Kidney (tissue), 14 donors: ENCODE measurements around the gene ELOVL1. TPM values are rescaled to one million over a fixed set of nuclear protein-coding genes. Genes with fewer than 3 reads are reported as not detected.

Source experiments
- DNase-seq, 5 donors: peaks; one replicate each; pipeline ENCODE4 v3.0.0-alpha.2; 2013 to 2020
- FAIRE-seq: peaks from 2 replicates; lab custom pipeline; 2012; peaks lifted over from hg19 to GRCh38; lab: Jason Lieb, UNC
- H3K27ac ChIP-seq, 2 donors: one replicate each; pipeline ENCODE4 v1.7.0; 2013; ENCODE audit warnings: low read depth in 2 of 2, low read length in 2 of 2, inconsistent platforms in 1 of 2
- H3K27me3 ChIP-seq: one replicate; pipeline ENCODE4 v1.7.1; 2013; ENCODE audit warnings: low read length, inconsistent platforms; ENCODE audit not compliant: control insufficient read depth, insufficient read depth
- H3K36me3 ChIP-seq, 3 donors: one replicate each; pipeline versions ENCODE4 v1.7.0 to v1.7.1; 2013; ENCODE audit warnings: low read length in 3 of 3, control low read depth in 1 of 3, inconsistent platforms in 1 of 3; ENCODE audit not compliant: insufficient read depth in 3 of 3, control insufficient read depth in 2 of 3
- H3K4me1 ChIP-seq, 3 donors: one replicate each; pipeline versions ENCODE4 v1.7.0 to v1.7.1; 2013; ENCODE audit warnings: low read length in 3 of 3, inconsistent platforms in 1 of 3, low read depth in 1 of 3; ENCODE audit not compliant: control insufficient read depth in 2 of 3, insufficient read depth in 2 of 3
- H3K4me3 ChIP-seq, 3 donors: one replicate each; pipeline versions ENCODE4 v1.7.0 to v1.8.1; 2013; ENCODE audit warnings: low read length in 3 of 3, control low read depth in 1 of 3, inconsistent platforms in 1 of 3
- H3K9ac ChIP-seq, 3 donors: one replicate each; pipeline versions ENCODE4 v1.7.0 to v1.7.1; 2013; ENCODE audit warnings: low read length in 3 of 3, control low read depth in 1 of 3, inconsistent platforms in 1 of 3
- H3K9me3 ChIP-seq, 3 donors: one replicate each; pipeline versions ENCODE4 v1.7.0 to v1.7.1; 2013; ENCODE audit warnings: low read length in 3 of 3, control low read depth in 1 of 3, inconsistent platforms in 1 of 3; ENCODE audit not compliant: control insufficient read depth in 2 of 3, insufficient read depth in 1 of 3
- CTCF ChIP-seq: IDR thresholded peaks from 3 replicates; pipeline ENCODE4 v1.5.1; 2012; ENCODE audit warnings: mild to moderate bottlenecking, moderate library complexity, borderline replicate concordance; ENCODE audit not compliant: insufficient read depth; ENCODE audit errors: extremely low read depth
- intact Hi-C: fragments of 100-400 bp; cut with DNase I; formaldehyde crosslinking; loops from one replicate; pipeline ENCODE4 v1.11.1; 2022
- polyA plus RNA-seq: library from polyadenylated mRNA; stranded (reverse); fragments of 350-450 nt; fragmentation: Illumina TruSeq; extraction: RNeasy Lipid Tissue Mini Kit (QIAGEN cat#74804); gene quantifications from one replicate; pipeline ENCODE4 v1.2.3, GENCODE V29; 2014; ENCODE audit warnings: low read depth, low replicate concordance; ENCODE audit not compliant: insufficient read depth
- total RNA-seq: library from RNA; stranded (reverse); fragmentation: NEBNext Ultra II Directional; extraction: Animal tissue kit (Norgen Biotek cat#: 25700); gene quantifications from one replicate; pipeline ENCODE4 v1.2.1, GENCODE V29; 2021
- donor health status: control.
- donor health status: control.
- donor health status: control.
- donor health status: control.
- donor health status: control.
- donor health status: DM: yes; HTN: yes; CAD: no.
- donor health status: Normal renal cell carcinoma (clear cell type).

ELOVL1 gene
- total and polyA plus RNA-seq, 2 donors from 2014 or later: 85.1 to 86.0 TPM

- no peak overlapping the region for H3K9ac ChIP-seq
- no peak for TF ChIP-seq CTCF
- no peaks in the 10 kb centered on the region for H3K4me1 ChIP-seq
- intact Hi-C loops: no loop called here
- no peak overlapping the region for H3K4me3 ChIP-seq
- no peak for FAIRE-seq
- no peaks in the 10 kb centered on the region for H3K27me3 ChIP-seq
- no peaks in the 10 kb centered on the region for H3K36me3 ChIP-seq
- no peaks in the 10 kb centered on the region for H3K9me3 ChIP-seq
- no peak for DNase-seq
- H3K27ac ChIP-seq: no peak overlapping the region
Observed at GRCh38 chr1:43339584-43340232, 28.1 kb downstream of the ELOVL1 start.

- DNase-seq (no peak), FAIRE-seq (no peak)
- intact Hi-C loops: no loop called here
- H3K27ac ChIP-seq: no peak overlapping the region
- no peaks in the 10 kb centered on the region for H3K4me1 ChIP-seq
- TF ChIP-seq CTCF: no peak
- H3K27me3 ChIP-seq: no peaks in the 10 kb centered on the region
- H3K9ac ChIP-seq: no peak overlapping the region
- H3K9me3 ChIP-seq: no peaks in the 10 kb centered on the region
- H3K4me3 ChIP-seq: no peak overlapping the region
- H3K36me3 ChIP-seq: no peaks in the 10 kb centered on the region
Observed at GRCh38 chr1:43338001-43338400, 29.8 kb downstream of the ELOVL1 start.

- H3K9ac ChIP-seq: no peak within 1 kb of the TSS
- intact Hi-C loops: no loop called here
- no peaks in the 10 kb centered on the region for H3K4me1 ChIP-seq
- H3K4me3 ChIP-seq: no peak within 1 kb of the TSS
- no peaks in the 10 kb centered on the region for H3K36me3 ChIP-seq
- FAIRE-seq (no peak), DNase-seq (no peak)
- no peaks in the 10 kb centered on the region for H3K27me3 ChIP-seq
- no peaks in the 10 kb centered on the region for H3K9me3 ChIP-seq
- H3K27ac ChIP-seq: no peak within 1 kb of the TSS
- TF ChIP-seq CTCF: no peak
Observed at GRCh38 chr1:43337588-43337987, 30.2 kb downstream of the ELOVL1 start, which contains the start of gene MPL. Gene MPL, plus strand, starts transcription at chr1:43337818. Its CDS starts 31 bp downstream, at chr1:43337849.
